Testis (tissue), 5 donors: ENCODE results near the gene ANTKMT. TPM values are rescaled to one million over a fixed set of nuclear protein-coding genes. Genes with fewer than 3 reads are reported as not detected.

Experiments
- DNase-seq: peaks from one replicate; pipeline ENCODE4 v3.0.0-alpha.2; 2019
- H3K27ac ChIP-seq, 2 donors: fragments of 200-600 bp; sonication (generic); one replicate each; pipeline ENCODE4 v1.5.1; 2019
- H3K27me3 ChIP-seq: fragments of 200-600 bp; sonication (generic); one replicate; pipeline ENCODE4 v1.5.1; 2019
- H3K36me3 ChIP-seq: fragments of 200-600 bp; sonication (generic); one replicate; pipeline ENCODE4 v1.5.1; 2017; ENCODE audit warnings: low read depth; ENCODE audit errors: missing control alignments
- H3K4me1 ChIP-seq: fragments of 200-600 bp; sonication (generic); one replicate; pipeline ENCODE4 v1.5.1; 2019
- H3K4me3 ChIP-seq, 2 donors: fragments of 200-600 bp; sonication (generic); one replicate each; pipeline ENCODE4 v1.5.1; 2017 to 2019
- H3K9me3 ChIP-seq: fragments of 200-600 bp; sonication (generic); one replicate; pipeline ENCODE4 v1.5.1; 2017
- CTCF ChIP-seq, 3 experiments: fragments of 450-650 bp in 2 of 3; fragments of 200-600 bp in 1 of 3; sonication (generic) in 1 of 3; IDR thresholded peaks; one replicate each; pipeline ENCODE4 v1.5.1; 2016 to 2019; ENCODE audit warnings: antibody characterized with exemption in 3 of 3, mild to moderate bottlenecking in 2 of 3, moderate library complexity in 1 of 3
- POLR2A ChIP-seq: fragments of 450-650 bp; IDR thresholded peaks from one replicate; pipeline ENCODE4 v1.6.1; 2017; ENCODE audit warnings: antibody characterized with exemption, mild to moderate bottlenecking, moderate library complexity
- WGBS, 2 donors: methylation state at CpG; one replicate each; pipeline ENCODE4 v1.1.5; 2018; 5-methylcytosine and 5-hydroxymethylcytosine counted together
- intact Hi-C: fragments of 100-400 bp; cut with DNase I; formaldehyde crosslinking; loops from one replicate; pipeline ENCODE4 v1.15.1; 2023; ENCODE audit warnings: low total_unique reads
- long read RNA-seq, 2 donors: transcript quantifications; one replicate each; lab custom pipeline, GENCODE V29; 2026
- polyA plus RNA-seq: library from polyadenylated mRNA; stranded (reverse); fragments of 350-450 nt; fragmentation: Illumina TruSeq; extraction: RNeasy Lipid Tissue Mini Kit (QIAGEN cat#74804); gene quantifications from one replicate; pipeline ENCODE4 v1.2.3, GENCODE V29; 2014; ENCODE audit warnings: low read depth, low replicate concordance; ENCODE audit not compliant: insufficient read depth
- total RNA-seq, 2 donors: library from RNA; depleted of rRNA; stranded (reverse); fragments of >200 nt; gene quantifications; one replicate each; pipeline ENCODE4 v1.2.3, GENCODE V29; 2016

ANTKMT gene
- total RNA-seq, result 100 to 1,000 TPM in 1 of 2 donors, 10 to 100 TPM in 1; 81.1 to 108 TPM
- polyA plus RNA-seq, result 68.5 TPM
- long read RNA-seq, donor 1, transcript FAM173A-207 (5 exons, 1,052 nt), result major isoform, 13 of 16 reads
- long read RNA-seq, donor 1, partial matches to known transcripts, result 0 of 16 reads
- long read RNA-seq, donor 1, other reads (novel, unspliced or antisense), result 0 of 16 reads
- long read RNA-seq, donor 2, transcript FAM173A-207 (5 exons, 1,052 nt), result major isoform, 12 of 15 reads
- long read RNA-seq, donor 2, partial matches to known transcripts, result 0 of 15 reads
- long read RNA-seq, donor 2, other reads (novel, unspliced or antisense), result 0 of 15 reads

- H3K36me3 ChIP-seq, result no peaks in the 10 kb centered on the region
- peak in 1 of 3 experiments; percentile 6 for TF ChIP-seq CTCF (IDR thresholded peaks at IDR 0.05)
- TF ChIP-seq POLR2A, result no peak
- no peaks in the 10 kb centered on the region for H3K27me3 ChIP-seq
- intact Hi-C loops, result no loop called here
- peaks cover 19% of the 10 kb centered on the region for H3K4me1 ChIP-seq
- peak; percentile 88 for DNase-seq
- H3K27ac ChIP-seq, result peak within 1 kb of the TSS; percentile 65 to 72
- WGBS, 2 donors, result 6 to 22% methylated on average over 31 to 32 of the region's 106 CpGs
- H3K9me3 ChIP-seq, result no peaks in the 10 kb centered on the region
- peak within 1 kb of the TSS; percentile 69 for H3K4me3 ChIP-seq
Observed at GRCh38 chr16:720990-721764, at the start of gene ANTKMT. Gene ANTKMT, plus strand, starts transcription at chr16:721146. Its CDS starts 129 bp downstream, at chr16:721275.

- Histone ChIP-seq H3K4me1 (peaks cover 30% of the 10 kb centered on the region), H3K27me3 (no peaks in the 10 kb centered on the region), H3K4me3 (no peak overlapping the region), H3K36me3 (no peaks in the 10 kb centered on the region), H3K27ac (no peak overlapping the region), H3K9me3 (no peaks in the 10 kb centered on the region)
- no peak for DNase-seq
- TF ChIP-seq CTCF (IDR thresholded peaks at IDR 0.05) (no peak), POLR2A (no peak)
- intact Hi-C loops, result no loop called here
- 85 to 92% methylated on average over 20 to 33 of the region's 40 CpGs for WGBS, 2 donors
Observed at GRCh38 chr16:671353-672131, 49.4 kb upstream of the ANTKMT start.

- WGBS, 2 donors, result 97 to 98% methylated on average over 8 to 16 of the region's 19 CpGs
- H3K9me3 ChIP-seq, result no peaks in the 10 kb centered on the region
- no peak for DNase-seq
- no peaks in the 10 kb centered on the region for H3K36me3 ChIP-seq
- TF ChIP-seq POLR2A (no peak), CTCF (IDR thresholded peaks at IDR 0.05) (no peak)
- H3K27ac ChIP-seq, result no peak overlapping the region
- intact Hi-C loops, result no loop called here
- H3K27me3 ChIP-seq, result no peaks in the 10 kb centered on the region
- no peak overlapping the region for H3K4me3 ChIP-seq
- H3K4me1 ChIP-seq, result peaks cover 30% of the 10 kb centered on the region
Observed at GRCh38 chr16:672371-672770, 48.6 kb upstream of the ANTKMT start.

GRCh38 chr16:672851-673250, 48.1 kb upstream of the ANTKMT start:
- TF ChIP-seq CTCF (IDR thresholded peaks at IDR 0.05) (no peak), POLR2A (no peak)
- Histone ChIP-seq H3K27me3 (no peaks in the 10 kb centered on the region), H3K9me3 (no peaks in the 10 kb centered on the region), H3K36me3 (no peaks in the 10 kb centered on the region), H3K4me3 (no peak overlapping the region), H3K27ac (no peak overlapping the region), H3K4me1 (peaks cover 26% of the 10 kb centered on the region)
- DNase-seq, result no peak
- 95 to 100% methylated on average over 2 to 21 of the region's 21 CpGs for WGBS, 2 donors
- intact Hi-C loops, result no loop called here
